Fibroblast of the aortic adventitia (primary cell): ENCODE measurements around the gene ACSM2B. TPM values are rescaled to one million over a fixed set of nuclear protein-coding genes. Genes with fewer than 3 reads are reported as not detected.
"Not testable (repeated sequence)": the region's sequence is repeated elsewhere in the genome, so short reads cannot be mapped to it uniquely, and the experiment has no call there.

Source experiments
- DNase-seq: peaks from one replicate; pipeline ENCODE4 v3.0.0-alpha.2; 2010; ENCODE audit warnings: low read depth
- H3K4me3 ChIP-seq: 2 replicates; pipeline ENCODE4 v1.5.1; 2011; ENCODE audit warnings: low read depth, mild to moderate bottlenecking, control low read depth, low read length, moderate library complexity
- CTCF ChIP-seq: IDR thresholded peaks from 2 replicates; pipeline ENCODE4 v1.5.1; 2011; ENCODE audit warnings: mild to moderate bottlenecking, low read length, control low read depth, inconsistent platforms; ENCODE audit not compliant: insufficient read depth
- total RNA-seq: library from RNA; depleted of rRNA; stranded (reverse); fragments of >200 nt; gene quantifications from 2 replicates; pipeline ENCODE4 v1.2.3, GENCODE V29; 2012; ENCODE audit warnings: low replicate concordance

ACSM2B gene
- total RNA-seq, 1 donor, result not detected

GRCh38 chr16:20538181-20538580 lies 38.0 kb downstream of the ACSM2B start:
- DNase-seq, result no peak
- no peak for TF ChIP-seq CTCF
- no peak overlapping the region for H3K4me3 ChIP-seq

- not testable (repeated sequence) for DNase-seq
These were observed 39.5 kb downstream of the ACSM2B start for GRCh38 chr16:20536669-20537068.

GRCh38 chr16:20532284-20532792 lies 43.8 kb downstream of the ACSM2B start:
- not testable (repeated sequence) for H3K4me3 ChIP-seq, DNase-seq

More at GRCh38 chr16:20536669-20537068, 39.5 kb downstream of the ACSM2B start:
- H3K4me3 ChIP-seq, result not testable (repeated sequence)

GRCh38 chr16:20531795-20532194 lies 44.4 kb downstream of the ACSM2B start:
- not testable (repeated sequence) for H3K4me3 ChIP-seq, DNase-seq

GRCh38 chr16:20520103-20520502 lies 56.1 kb downstream of the ACSM2B start:
- no peak for TF ChIP-seq CTCF
- no peak overlapping the region for H3K4me3 ChIP-seq
- DNase-seq, result no peak

- no peak for TF ChIP-seq CTCF
- H3K4me3 ChIP-seq, result no peak overlapping the region
- no peak for DNase-seq
These were observed 56.9 kb downstream of the ACSM2B start for GRCh38 chr16:20519231-20519630.

- no peak for TF ChIP-seq CTCF
- no peak overlapping the region for H3K4me3 ChIP-seq
These were observed 59.0 kb downstream of the ACSM2B start for GRCh38 chr16:20517149-20517548.

GRCh38 chr16:20515688-20516090 lies 60.5 kb downstream of the ACSM2B start:
- no peak for DNase-seq
- TF ChIP-seq CTCF, result no peak
- H3K4me3 ChIP-seq, result no peak overlapping the region

More at GRCh38 chr16:20517149-20517548, 59.0 kb downstream of the ACSM2B start:
- DNase-seq, result no peak

GRCh38 chr16:20510323-20510722 lies 65.8 kb downstream of the ACSM2B start:
- no peak overlapping the region for H3K4me3 ChIP-seq
- TF ChIP-seq CTCF, result no peak
- no peak for DNase-seq
